HepG2 (cell line): ENCODE measurements around the gene FBXO24. TPM values are rescaled to one million over a fixed set of nuclear protein-coding genes. Genes with fewer than 3 reads are reported as not detected.

Experiments
- CAMTA2 ChIP-seq: sonication (generic); formaldehyde crosslinking; IDR thresholded peaks from 2 replicates; pipeline ENCODE4 v1.4.0; 2020; ENCODE audit warnings: mild to moderate bottlenecking, missing genetic modification reagents, borderline replicate concordance
- CHD4 ChIP-seq: fragments of 200-600 bp; sonication (generic); IDR thresholded peaks from 2 replicates; pipeline ENCODE4 v1.7.0; 2017; ENCODE audit warnings: mild to moderate bottlenecking, low read length, borderline replicate concordance
- HNRNPUL1 ChIP-seq: fragments of 200-400 bp; formaldehyde crosslinking; IDR thresholded peaks from 2 replicates; pipeline ENCODE4 v1.6.1; 2017; ENCODE audit warnings: low read depth, mild to moderate bottlenecking, low read length, moderate library complexity
- MATR3 ChIP-seq: sonication (generic); formaldehyde crosslinking; IDR thresholded peaks from 2 replicates; pipeline ENCODE4 v1.4.0; 2020; ENCODE audit warnings: missing genetic modification reagents
- MIXL1 ChIP-seq: IDR thresholded peaks from 2 replicates; pipeline ENCODE4 v1.6.1; 2016
- RCOR2 ChIP-seq: IDR thresholded peaks from 2 replicates; pipeline ENCODE4 v1.6.1; 2016; ENCODE audit warnings: missing biosample characterization, missing genetic modification reagents
- RFXANK ChIP-seq: IDR thresholded peaks from 2 replicates; pipeline ENCODE4 v1.6.1; 2016
- ZNF160 ChIP-seq: sonication (generic); formaldehyde crosslinking; IDR thresholded peaks from 2 replicates; pipeline ENCODE4 v1.8.0; 2022; ENCODE audit warnings: mild to moderate bottlenecking, inconsistent platforms, missing genetic modification reagents
- ZNF746 ChIP-seq: sonication (generic); formaldehyde crosslinking; IDR thresholded peaks from 2 replicates; pipeline ENCODE4 v1.8.0; 2022; ENCODE audit warnings: mild to moderate bottlenecking, missing genetic modification reagents
- polyA plus RNA-seq, 8 experiments: library from polyadenylated mRNA; depleted of rRNA in 3 of 8; stranded (reverse) in 7 of 8; unstranded in 1 of 8; fragments of >200 nt; fragmentation: Illumina TruSeq in 4 of 8; extraction: Trizol in 4 of 8; gene quantifications; 2 replicates each; pipeline versions ENCODE4 v1.2.1 to v1.2.3, GENCODE V29; 2011 to 2016; ENCODE audit warnings: low read depth in 4 of 8, missing spikeins in 1 of 8, mixed read lengths in 1 of 8; ENCODE audit not compliant: insufficient read depth in 1 of 8
- total RNA-seq, 5 experiments: library from RNA; depleted of rRNA; stranded (reverse); fragments of >200 nt; fragmentation: Illumina TruSeq; extraction: Trizol; gene quantifications; 2 replicates each; pipeline ENCODE4 v1.2.3, GENCODE V29; 2016; ENCODE audit warnings: low read depth in 1 of 5
- TF ChIP-seq, protein P1 (sequence below): sonication (generic); formaldehyde crosslinking; IDR thresholded peaks from 2 replicates; pipeline ENCODE4 v1.5.0; 2020; ENCODE audit warnings: mild to moderate bottlenecking, missing genetic modification reagents
- TF ChIP-seq, protein P2 (sequence below): sonication (generic); formaldehyde crosslinking; IDR thresholded peaks from 2 replicates; pipeline ENCODE4 v1.4.0; 2020; ENCODE audit warnings: missing genetic modification reagents
- TF ChIP-seq, protein P3 (sequence below): sonication (generic); formaldehyde crosslinking; IDR thresholded peaks from 2 replicates; pipeline ENCODE4 v1.8.1; 2022; ENCODE audit warnings: low read depth, mild to moderate bottlenecking, missing genetic modification reagents
- TF ChIP-seq, protein P4 (sequence below): sonication (generic); formaldehyde crosslinking; IDR thresholded peaks from 2 replicates; pipeline ENCODE4 v1.4.0; 2020; ENCODE audit warnings: missing genetic modification reagents
- TF ChIP-seq, protein P5 (sequence below): sonication (generic); formaldehyde crosslinking; IDR thresholded peaks from 2 replicates; pipeline ENCODE4 v1.4.0; 2020; ENCODE audit warnings: missing genetic modification reagents
- TF ChIP-seq, protein P6 (sequence below): sonication (generic); formaldehyde crosslinking; IDR thresholded peaks from 2 replicates; pipeline ENCODE4 v1.4.0; 2020; ENCODE audit warnings: missing genetic modification reagents, borderline replicate concordance

FBXO24 gene
- total and polyA plus RNA-seq, 2 of the 13 experiments (the other 11 are each of a cell fraction or from before 2014, with no cell fraction given): 0.20 to 0.55 TPM

DNA sequence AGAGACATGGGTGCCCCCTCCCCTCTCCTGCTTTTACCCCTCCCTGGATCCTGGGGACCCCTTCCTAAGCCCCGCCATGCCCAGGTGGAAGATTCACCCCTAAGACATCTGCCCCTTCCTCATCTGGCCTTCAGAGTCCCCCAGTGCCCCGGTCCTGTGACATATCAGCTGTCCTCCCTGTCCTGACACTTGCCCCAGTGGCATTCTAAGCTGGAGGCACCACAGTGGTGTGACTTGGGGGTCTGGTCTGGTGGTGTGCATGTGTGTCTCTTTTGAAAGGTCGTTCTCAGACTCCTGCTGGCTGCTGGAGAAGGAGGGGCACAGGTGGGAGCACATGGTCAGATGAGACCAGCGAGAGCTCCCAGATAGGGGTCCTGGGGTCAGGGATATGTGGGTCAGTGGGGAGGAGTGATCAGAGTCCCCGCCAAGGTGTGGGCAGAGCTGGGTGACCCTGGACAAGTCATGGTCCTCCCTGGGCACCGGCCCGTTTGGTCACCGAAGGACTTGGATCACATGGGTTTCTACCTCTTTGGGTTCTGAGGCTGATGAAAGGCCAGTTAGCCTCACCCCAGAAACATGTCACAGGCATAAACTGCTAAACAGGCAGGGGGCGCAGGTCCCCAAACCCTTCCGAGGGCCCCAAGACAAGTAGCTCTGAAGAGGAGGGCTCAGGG lies 55.9 kb downstream of the FBXO24 start (continued):
- TF ChIP-seq, protein P1, sequence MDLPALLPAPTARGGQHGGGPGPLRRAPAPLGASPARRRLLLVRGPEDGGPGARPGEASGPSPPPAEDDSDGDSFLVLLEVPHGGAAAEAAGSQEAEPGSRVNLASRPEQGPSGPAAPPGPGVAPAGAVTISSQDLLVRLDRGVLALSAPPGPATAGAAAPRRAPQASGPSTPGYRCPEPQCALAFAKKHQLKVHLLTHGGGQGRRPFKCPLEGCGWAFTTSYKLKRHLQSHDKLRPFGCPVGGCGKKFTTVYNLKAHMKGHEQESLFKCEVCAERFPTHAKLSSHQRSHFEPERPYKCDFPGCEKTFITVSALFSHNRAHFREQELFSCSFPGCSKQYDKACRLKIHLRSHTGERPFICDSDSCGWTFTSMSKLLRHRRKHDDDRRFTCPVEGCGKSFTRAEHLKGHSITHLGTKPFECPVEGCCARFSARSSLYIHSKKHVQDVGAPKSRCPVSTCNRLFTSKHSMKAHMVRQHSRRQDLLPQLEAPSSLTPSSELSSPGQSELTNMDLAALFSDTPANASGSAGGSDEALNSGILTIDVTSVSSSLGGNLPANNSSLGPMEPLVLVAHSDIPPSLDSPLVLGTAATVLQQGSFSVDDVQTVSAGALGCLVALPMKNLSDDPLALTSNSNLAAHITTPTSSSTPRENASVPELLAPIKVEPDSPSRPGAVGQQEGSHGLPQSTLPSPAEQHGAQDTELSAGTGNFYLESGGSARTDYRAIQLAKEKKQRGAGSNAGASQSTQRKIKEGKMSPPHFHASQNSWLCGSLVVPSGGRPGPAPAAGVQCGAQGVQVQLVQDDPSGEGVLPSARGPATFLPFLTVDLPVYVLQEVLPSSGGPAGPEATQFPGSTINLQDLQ (CRISPR knock-in tag): no peak
- TF ChIP-seq, protein P2, sequence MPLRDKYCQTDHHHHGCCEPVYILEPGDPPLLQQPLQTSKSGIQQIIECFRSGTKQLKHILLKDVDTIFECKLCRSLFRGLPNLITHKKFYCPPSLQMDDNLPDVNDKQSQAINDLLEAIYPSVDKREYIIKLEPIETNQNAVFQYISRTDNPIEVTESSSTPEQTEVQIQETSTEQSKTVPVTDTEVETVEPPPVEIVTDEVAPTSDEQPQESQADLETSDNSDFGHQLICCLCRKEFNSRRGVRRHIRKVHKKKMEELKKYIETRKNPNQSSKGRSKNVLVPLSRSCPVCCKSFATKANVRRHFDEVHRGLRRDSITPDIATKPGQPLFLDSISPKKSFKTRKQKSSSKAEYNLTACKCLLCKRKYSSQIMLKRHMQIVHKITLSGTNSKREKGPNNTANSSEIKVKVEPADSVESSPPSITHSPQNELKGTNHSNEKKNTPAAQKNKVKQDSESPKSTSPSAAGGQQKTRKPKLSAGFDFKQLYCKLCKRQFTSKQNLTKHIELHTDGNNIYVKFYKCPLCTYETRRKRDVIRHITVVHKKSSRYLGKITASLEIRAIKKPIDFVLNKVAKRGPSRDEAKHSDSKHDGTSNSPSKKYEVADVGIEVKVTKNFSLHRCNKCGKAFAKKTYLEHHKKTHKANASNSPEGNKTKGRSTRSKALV: no peak
- TF ChIP-seq RCOR2 (CRISPR knock-in tag) (no peak), MATR3 (CRISPR knock-in tag) (no peak), ZNF746 (CRISPR knock-in tag) (peak; percentile 8; the same call in 1 of the 2 replicates), CHD4 (0 out of 2 replicates have a peak, but pooled peaks have one; percentile 36), CAMTA2 (CRISPR knock-in tag) (no peak), ZNF160 (CRISPR knock-in tag) (no peak), MIXL1 (CRISPR knock-in tag) (no peak), HNRNPUL1 (no peak), RFXANK (CRISPR knock-in tag) (no peak)
- TF ChIP-seq, protein P3, sequence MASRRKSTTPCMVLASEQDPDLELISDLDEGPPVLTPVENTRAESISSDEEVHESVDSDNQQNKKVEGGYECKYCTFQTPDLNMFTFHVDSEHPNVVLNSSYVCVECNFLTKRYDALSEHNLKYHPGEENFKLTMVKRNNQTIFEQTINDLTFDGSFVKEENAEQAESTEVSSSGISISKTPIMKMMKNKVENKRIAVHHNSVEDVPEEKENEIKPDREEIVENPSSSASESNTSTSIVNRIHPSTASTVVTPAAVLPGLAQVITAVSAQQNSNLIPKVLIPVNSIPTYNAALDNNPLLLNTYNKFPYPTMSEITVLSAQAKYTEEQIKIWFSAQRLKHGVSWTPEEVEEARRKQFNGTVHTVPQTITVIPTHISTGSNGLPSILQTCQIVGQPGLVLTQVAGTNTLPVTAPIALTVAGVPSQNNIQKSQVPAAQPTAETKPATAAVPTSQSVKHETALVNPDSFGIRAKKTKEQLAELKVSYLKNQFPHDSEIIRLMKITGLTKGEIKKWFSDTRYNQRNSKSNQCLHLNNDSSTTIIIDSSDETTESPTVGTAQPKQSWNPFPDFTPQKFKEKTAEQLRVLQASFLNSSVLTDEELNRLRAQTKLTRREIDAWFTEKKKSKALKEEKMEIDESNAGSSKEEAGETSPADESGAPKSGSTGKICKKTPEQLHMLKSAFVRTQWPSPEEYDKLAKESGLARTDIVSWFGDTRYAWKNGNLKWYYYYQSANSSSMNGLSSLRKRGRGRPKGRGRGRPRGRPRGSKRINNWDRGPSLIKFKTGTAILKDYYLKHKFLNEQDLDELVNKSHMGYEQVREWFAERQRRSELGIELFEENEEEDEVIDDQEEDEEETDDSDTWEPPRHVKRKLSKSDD (CRISPR knock-in tag): 0 out of 2 replicates have a peak, but pooled peaks have one; percentile 27
- TF ChIP-seq, protein P4, sequence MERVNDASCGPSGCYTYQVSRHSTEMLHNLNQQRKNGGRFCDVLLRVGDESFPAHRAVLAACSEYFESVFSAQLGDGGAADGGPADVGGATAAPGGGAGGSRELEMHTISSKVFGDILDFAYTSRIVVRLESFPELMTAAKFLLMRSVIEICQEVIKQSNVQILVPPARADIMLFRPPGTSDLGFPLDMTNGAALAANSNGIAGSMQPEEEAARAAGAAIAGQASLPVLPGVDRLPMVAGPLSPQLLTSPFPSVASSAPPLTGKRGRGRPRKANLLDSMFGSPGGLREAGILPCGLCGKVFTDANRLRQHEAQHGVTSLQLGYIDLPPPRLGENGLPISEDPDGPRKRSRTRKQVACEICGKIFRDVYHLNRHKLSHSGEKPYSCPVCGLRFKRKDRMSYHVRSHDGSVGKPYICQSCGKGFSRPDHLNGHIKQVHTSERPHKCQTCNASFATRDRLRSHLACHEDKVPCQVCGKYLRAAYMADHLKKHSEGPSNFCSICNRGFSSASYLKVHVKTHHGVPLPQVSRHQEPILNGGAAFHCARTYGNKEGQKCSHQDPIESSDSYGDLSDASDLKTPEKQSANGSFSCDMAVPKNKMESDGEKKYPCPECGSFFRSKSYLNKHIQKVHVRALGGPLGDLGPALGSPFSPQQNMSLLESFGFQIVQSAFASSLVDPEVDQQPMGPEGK (CRISPR knock-in tag): no peak; the same call in 1 of the 2 replicates
- TF ChIP-seq, protein P5, sequence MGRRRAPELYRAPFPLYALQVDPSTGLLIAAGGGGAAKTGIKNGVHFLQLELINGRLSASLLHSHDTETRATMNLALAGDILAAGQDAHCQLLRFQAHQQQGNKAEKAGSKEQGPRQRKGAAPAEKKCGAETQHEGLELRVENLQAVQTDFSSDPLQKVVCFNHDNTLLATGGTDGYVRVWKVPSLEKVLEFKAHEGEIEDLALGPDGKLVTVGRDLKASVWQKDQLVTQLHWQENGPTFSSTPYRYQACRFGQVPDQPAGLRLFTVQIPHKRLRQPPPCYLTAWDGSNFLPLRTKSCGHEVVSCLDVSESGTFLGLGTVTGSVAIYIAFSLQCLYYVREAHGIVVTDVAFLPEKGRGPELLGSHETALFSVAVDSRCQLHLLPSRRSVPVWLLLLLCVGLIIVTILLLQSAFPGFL: no peak
- TF ChIP-seq, protein P6, sequence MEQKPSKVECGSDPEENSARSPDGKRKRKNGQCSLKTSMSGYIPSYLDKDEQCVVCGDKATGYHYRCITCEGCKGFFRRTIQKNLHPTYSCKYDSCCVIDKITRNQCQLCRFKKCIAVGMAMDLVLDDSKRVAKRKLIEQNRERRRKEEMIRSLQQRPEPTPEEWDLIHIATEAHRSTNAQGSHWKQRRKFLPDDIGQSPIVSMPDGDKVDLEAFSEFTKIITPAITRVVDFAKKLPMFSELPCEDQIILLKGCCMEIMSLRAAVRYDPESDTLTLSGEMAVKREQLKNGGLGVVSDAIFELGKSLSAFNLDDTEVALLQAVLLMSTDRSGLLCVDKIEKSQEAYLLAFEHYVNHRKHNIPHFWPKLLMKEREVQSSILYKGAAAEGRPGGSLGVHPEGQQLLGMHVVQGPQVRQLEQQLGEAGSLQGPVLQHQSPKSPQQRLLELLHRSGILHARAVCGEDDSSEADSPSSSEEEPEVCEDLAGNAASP (CRISPR knock-in tag): no peak
